Osteoblast (primary cell): Measurements from ENCODE around the gene COX7C. TPM values are rescaled to one million over a fixed set of nuclear protein-coding genes. Genes with fewer than 3 reads are reported as not detected.

Source experiments
- DNase-seq: peaks from one replicate; pipeline ENCODE4 v3.0.0; 2011; ENCODE audit warnings: low spot score, mixed read lengths; ENCODE audit not compliant: insufficient read length; ENCODE audit errors: missing footprints
- H2AFZ ChIP-seq: 2 replicates; pipeline ENCODE4 v1.6.0; 2011; ENCODE audit warnings: mild to moderate bottlenecking, low read length
- H3K27ac ChIP-seq: 2 replicates; pipeline ENCODE4 v1.5.1; 2011; ENCODE audit warnings: mild to moderate bottlenecking, low read depth, low read length, moderate library complexity
- H3K27me3 ChIP-seq: 2 replicates; pipeline ENCODE4 v1.6.0; 2012; ENCODE audit warnings: mild to moderate bottlenecking, control low read depth, inconsistent platforms, low read length, moderate library complexity; ENCODE audit not compliant: insufficient read depth
- H3K36me3 ChIP-seq: 2 replicates; pipeline ENCODE4 v1.5.1; 2011; ENCODE audit warnings: mild to moderate bottlenecking, low read length, control low read depth, moderate library complexity; ENCODE audit not compliant: insufficient read depth
- H3K4me1 ChIP-seq: 2 replicates; pipeline ENCODE4 v1.5.1; 2011; ENCODE audit warnings: mild to moderate bottlenecking, low read length, control low read depth, moderate library complexity; ENCODE audit not compliant: insufficient read depth
- H3K4me2 ChIP-seq: 2 replicates; pipeline ENCODE4 v1.6.0; 2011; ENCODE audit warnings: mild to moderate bottlenecking, low read length; ENCODE audit not compliant: insufficient read depth
- H3K4me3 ChIP-seq: fragments of 200-600 bp; sonication (generic); 3 replicates; pipeline ENCODE4 v1.5.1; 2012; ENCODE audit warnings: mild to moderate bottlenecking, low read length, inconsistent platforms; ENCODE audit not compliant: insufficient read depth
- H3K79me2 ChIP-seq: 2 replicates; pipeline ENCODE4 v1.6.0; 2012; ENCODE audit warnings: mild to moderate bottlenecking, low read length, control low read depth, inconsistent platforms; ENCODE audit not compliant: insufficient read depth
- H3K9me3 ChIP-seq: 2 replicates; pipeline ENCODE4 v1.5.1; 2011; ENCODE audit warnings: low read depth, low read length, control low read depth
- H4K20me1 ChIP-seq: 2 replicates; pipeline ENCODE4 v1.6.0; 2012; ENCODE audit warnings: mild to moderate bottlenecking, low read length, control low read depth; ENCODE audit not compliant: insufficient read depth
- CTCF ChIP-seq: IDR thresholded peaks from 2 replicates; pipeline ENCODE4 v1.5.1; 2011; ENCODE audit warnings: mild to moderate bottlenecking, low read depth, low read length, moderate library complexity; ENCODE audit errors: extremely low read depth
- total RNA-seq: library from RNA; depleted of rRNA; stranded (reverse); fragments of >200 nt; gene quantifications from 2 replicates; pipeline ENCODE4 v1.2.3, GENCODE V29; 2012

The COX7C gene
- total RNA-seq, 1 donor, result 128 TPM

GRCh38 chr5:86572825-86573517 lies 44.8 kb upstream of the COX7C start:
- Histone ChIP-seq H3K4me3 (no peak overlapping the region), H3K27ac (no peak overlapping the region), H3K9me3 (no peaks in the 10 kb centered on the region), H3K79me2 (no peaks in the 10 kb centered on the region), H2AFZ (no peak overlapping the region), H3K36me3 (no peaks in the 10 kb centered on the region), H3K27me3 (no peaks in the 10 kb centered on the region), H3K4me2 (no peak overlapping the region), H3K4me1 (no peaks in the 10 kb centered on the region), H4K20me1 (no peaks in the 10 kb centered on the region)
- DNase-seq, result no peak
- TF ChIP-seq CTCF, result no peak

- Histone ChIP-seq H3K9me3 (no peaks in the 10 kb centered on the region), H3K27me3 (no peaks in the 10 kb centered on the region), H3K36me3 (no peaks in the 10 kb centered on the region), H3K4me3 (no peak overlapping the region), H3K4me2 (no peak overlapping the region), H3K79me2 (no peaks in the 10 kb centered on the region), H3K4me1 (no peaks in the 10 kb centered on the region), H2AFZ (no peak overlapping the region), H4K20me1 (no peaks in the 10 kb centered on the region), H3K27ac (no peak overlapping the region)
- no peak for DNase-seq
- no peak for TF ChIP-seq CTCF
Measured at GRCh38 chr5:86579502-86579901, 38.2 kb upstream of the COX7C start.

DNA sequence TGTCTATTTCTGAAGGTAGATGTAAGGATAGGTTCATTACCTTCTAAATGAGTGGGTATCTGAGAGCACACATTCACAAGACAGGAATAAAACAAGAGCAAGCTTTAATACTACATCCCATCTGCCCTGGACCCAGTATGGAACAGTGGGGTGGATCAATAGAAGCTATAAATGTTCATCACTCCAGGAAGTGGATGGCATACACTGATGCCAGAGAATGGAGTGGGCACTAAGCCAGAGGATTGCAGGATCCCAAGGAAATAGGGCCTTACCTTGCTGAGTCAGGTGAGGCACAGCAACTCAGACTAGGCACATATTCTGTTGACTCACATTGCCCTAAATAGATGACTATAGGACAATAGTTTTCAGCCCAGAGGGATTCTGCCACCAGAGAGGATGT lies 21.3 kb upstream of the COX7C start:
- H3K4me2 ChIP-seq, result no peak overlapping the region
- DNase-seq, result no peak
- H3K4me1 ChIP-seq, result no peaks in the 10 kb centered on the region
- no peaks in the 10 kb centered on the region for H3K79me2 ChIP-seq
- H2AFZ ChIP-seq, result no peak overlapping the region
- H4K20me1 ChIP-seq, result no peaks in the 10 kb centered on the region
- TF ChIP-seq CTCF, result no peak
- H3K27me3 ChIP-seq, result no peaks in the 10 kb centered on the region
- no peak overlapping the region for H3K4me3 ChIP-seq
- no peaks in the 10 kb centered on the region for H3K9me3 ChIP-seq
- H3K27ac ChIP-seq, result no peak overlapping the region
- no peaks in the 10 kb centered on the region for H3K36me3 ChIP-seq

GRCh38 chr5:86605881-86606280 lies 11.9 kb upstream of the COX7C start:
- Histone ChIP-seq H3K27me3 (no peaks in the 10 kb centered on the region), H3K4me2 (no peak overlapping the region), H3K4me3 (no peak overlapping the region), H2AFZ (no peak overlapping the region), H3K36me3 (no peaks in the 10 kb centered on the region), H3K79me2 (no peaks in the 10 kb centered on the region), H3K9me3 (no peaks in the 10 kb centered on the region), H4K20me1 (no peaks in the 10 kb centered on the region), H3K4me1 (no peaks in the 10 kb centered on the region), H3K27ac (no peak overlapping the region)
- no peak for TF ChIP-seq CTCF
- DNase-seq, result no peak
